HepG2 (cell line): ENCODE results near the gene SYCE3. TPM values are rescaled to one million over a fixed set of nuclear protein-coding genes. Genes with fewer than 3 reads are reported as not detected.

Source experiments
- CCDC6 ChIP-seq: sonication (generic); formaldehyde crosslinking; IDR thresholded peaks from 2 replicates; pipeline ENCODE4 v1.8.1; 2022; ENCODE audit warnings: mild to moderate bottlenecking, missing genetic modification reagents, moderate library complexity
- DPF2 ChIP-seq: sonication (generic); formaldehyde crosslinking; IDR thresholded peaks from 2 replicates; pipeline ENCODE4 v1.4.0; 2020; ENCODE audit warnings: mild to moderate bottlenecking, low read depth, missing genetic modification reagents, borderline replicate concordance
- MED8 ChIP-seq: sonication (generic); formaldehyde crosslinking; IDR thresholded peaks from 2 replicates; pipeline ENCODE4 v1.8.1; 2023; ENCODE audit warnings: mild to moderate bottlenecking, missing genetic modification reagents; ENCODE audit not compliant: insufficient replicate concordance
- NAIF1 ChIP-seq: sonication (generic); formaldehyde crosslinking; IDR thresholded peaks from 2 replicates; pipeline ENCODE4 v1.5.0; 2020; ENCODE audit warnings: mild to moderate bottlenecking, missing genetic modification reagents, borderline replicate concordance
- POGK ChIP-seq: sonication (generic); formaldehyde crosslinking; conservative IDR thresholded peaks from 2 replicates; pipeline ENCODE4 v1.8.0; 2022; ENCODE audit warnings: mild to moderate bottlenecking, moderate library complexity, missing genetic modification reagents
- SNAPC4 ChIP-seq: sonication (generic); formaldehyde crosslinking; IDR thresholded peaks from 2 replicates; pipeline ENCODE4 v1.4.0; 2020; ENCODE audit warnings: mild to moderate bottlenecking, missing genetic modification reagents
- ZBTB3 ChIP-seq: sonication (generic); formaldehyde crosslinking; IDR thresholded peaks from 2 replicates; pipeline ENCODE4 v1.4.0; 2020; ENCODE audit warnings: low read depth, mild to moderate bottlenecking, moderate library complexity, missing genetic modification reagents, borderline replicate concordance
- ZNF121 ChIP-seq: sonication (generic); formaldehyde crosslinking; IDR thresholded peaks from 2 replicates; pipeline ENCODE4 v1.5.0; 2020; ENCODE audit warnings: mild to moderate bottlenecking, missing genetic modification reagents
- ZNF430 ChIP-seq: sonication (generic); formaldehyde crosslinking; IDR thresholded peaks from 2 replicates; pipeline ENCODE4 v1.9.0; 2021; ENCODE audit warnings: mild to moderate bottlenecking, missing genetic modification reagents
- polyA plus RNA-seq, 8 experiments: library from polyadenylated mRNA; depleted of rRNA in 3 of 8; stranded (reverse) in 7 of 8; unstranded in 1 of 8; fragments of >200 nt; fragmentation: Illumina TruSeq in 4 of 8; extraction: Trizol in 4 of 8; gene quantifications; 2 replicates each; pipeline versions ENCODE4 v1.2.1 to v1.2.3, GENCODE V29; 2011 to 2016; ENCODE audit warnings: low read depth in 4 of 8, missing spikeins in 1 of 8, mixed read lengths in 1 of 8; ENCODE audit not compliant: insufficient read depth in 1 of 8
- total RNA-seq, 5 experiments: library from RNA; depleted of rRNA; stranded (reverse); fragments of >200 nt; fragmentation: Illumina TruSeq; extraction: Trizol; gene quantifications; 2 replicates each; pipeline ENCODE4 v1.2.3, GENCODE V29; 2016; ENCODE audit warnings: low read depth in 1 of 5
- TF ChIP-seq, protein P1 (sequence below): sonication (generic); formaldehyde crosslinking; IDR thresholded peaks from 2 replicates; pipeline ENCODE4 v1.4.0; 2020; ENCODE audit warnings: mild to moderate bottlenecking, missing genetic modification reagents

The SYCE3 gene
- total and polyA plus RNA-seq, 2 of the 13 experiments (the other 11 are each of a cell fraction or from before 2014, with no cell fraction given) = not detected

DNA sequence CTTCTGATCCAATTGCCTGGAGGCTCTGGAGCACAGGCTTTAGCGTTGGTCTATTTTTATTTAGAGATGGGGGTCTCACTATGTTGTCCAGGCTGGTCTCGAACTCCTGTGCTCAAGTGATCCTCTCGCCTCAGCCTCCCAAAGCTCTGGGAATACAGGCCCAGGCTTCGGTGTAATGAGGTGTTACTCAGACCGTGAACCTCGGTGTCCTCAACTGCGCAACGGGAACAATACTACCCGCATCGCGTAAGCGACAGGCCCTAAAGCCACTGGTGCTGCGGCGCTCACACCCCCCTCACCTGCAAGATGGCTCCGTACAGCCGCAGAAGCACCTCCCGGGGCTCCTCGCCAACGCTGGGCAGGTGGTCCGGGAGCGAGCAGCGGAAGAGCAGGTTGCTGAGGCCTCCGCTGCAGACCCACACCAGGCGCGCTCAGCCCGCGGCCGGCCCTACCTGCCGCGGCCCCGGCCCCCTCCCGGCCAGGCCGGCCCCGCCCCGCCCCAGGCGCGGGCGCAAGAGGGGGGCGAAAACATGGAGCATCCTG is 19.3 kb upstream of the SYCE3 start (continued):
- TF ChIP-seq POGK (CRISPR knock-in tag) (0 out of 2 replicates have a peak, but pooled peaks have one; percentile 10), DPF2 (CRISPR knock-in tag) (no peak), CCDC6 (CRISPR knock-in tag) (0 out of 2 replicates have a peak, but pooled peaks have one; percentile 24), SNAPC4 (CRISPR knock-in tag) (0 out of 2 replicates have a peak, but pooled peaks have one; percentile 44), ZNF430 (CRISPR knock-in tag) (0 out of 2 replicates have a peak, but pooled peaks have one; percentile 19), ZBTB3 (CRISPR knock-in tag) (no peak), ZNF121 (CRISPR knock-in tag) (peak; percentile 96), NAIF1 (CRISPR knock-in tag) (peak; percentile 44; the same call in 1 of the 2 replicates), MED8 (CRISPR knock-in tag) (no peak)
- TF ChIP-seq, protein P1, sequence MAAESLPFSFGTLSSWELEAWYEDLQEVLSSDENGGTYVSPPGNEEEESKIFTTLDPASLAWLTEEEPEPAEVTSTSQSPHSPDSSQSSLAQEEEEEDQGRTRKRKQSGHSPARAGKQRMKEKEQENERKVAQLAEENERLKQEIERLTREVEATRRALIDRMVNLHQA = no peak
